Activated CD4-positive, alpha-beta T cell treated with anti-CD3 and anti-CD28 coated beads for 36 hours (primary cell): ENCODE measurements around the gene OBI1. TPM values are rescaled to one million over a fixed set of nuclear protein-coding genes. Genes with fewer than 3 reads are reported as not detected.

Source experiments
- ATAC-seq: fragments of 200-7000 bp; cut with Tn5 transposase; one replicate; pipeline ENCODE4 v1.10.0; 2021; ENCODE audit warnings: mild to moderate bottlenecking, moderate library complexity
- CTCF ChIA-PET: fragments of 350-600 bp; sonication (Branson Sonifier 250); formaldehyde crosslinking; loops from one replicate; lab custom pipeline; 2021; ENCODE audit warnings: antibody characterized with exemption; lab: Charles Lee
- POLR2A ChIA-PET: fragments of 350-600 bp; sonication (Branson Sonifier 250); formaldehyde crosslinking; loops from one replicate; lab custom pipeline; 2021; ENCODE audit warnings: antibody characterized with exemption, inconsistent platforms; lab: Charles Lee
- DNase-seq: peaks from one replicate; pipeline ENCODE4 v3.0.0-alpha.2; 2020
- H3K27ac Mint-ChIP-seq: one replicate; pipeline ENCODE4 v1.8.0; 2021; ENCODE audit warnings: mixed read lengths
- H3K27me3 Mint-ChIP-seq: one replicate; pipeline ENCODE4 v1.8.0; 2021; ENCODE audit warnings: mixed read lengths
- H3K36me3 Mint-ChIP-seq: one replicate; pipeline ENCODE4 v1.8.0; 2021; ENCODE audit warnings: low read depth, mixed read lengths
- H3K4me1 Mint-ChIP-seq: one replicate; pipeline ENCODE4 v1.8.0; 2021; ENCODE audit warnings: mixed read lengths
- H3K4me3 Mint-ChIP-seq: one replicate; pipeline ENCODE4 v1.8.0; 2021; ENCODE audit warnings: mild to moderate bottlenecking, moderate library complexity, mixed read lengths
- H3K9me3 Mint-ChIP-seq: one replicate; pipeline ENCODE4 v1.8.0; 2021; ENCODE audit warnings: low read depth, mixed read lengths
- intact Hi-C, 2 experiments: fragments of 100-400 bp; cut with DNase I in 1 of 2; cut with micrococcal nuclease in 1 of 2; formaldehyde crosslinking; loops; one replicate each; pipeline versions ENCODE4 v1.14.2 to v1.15.1; 2022 to 2024; cut with DNase I, micrococcal nuclease
- total RNA-seq, 2 experiments: library from RNA; stranded (reverse); gene quantifications; one replicate each; pipeline ENCODE4 v1.2.3, GENCODE V29; 2021

Gene OBI1
- total RNA-seq, 2 experiments from 2014 or later: 20.5 to 20.6 TPM

- no peak for ATAC-seq
- Mint-ChIP-seq H3K36me3 (peaks cover 2% of the 10 kb centered on the region), H3K27ac (no peak overlapping the region), H3K4me3 (no peak overlapping the region), H3K27me3 (no peaks in the 10 kb centered on the region), H3K9me3 (no peaks in the 10 kb centered on the region), H3K4me1 (peaks cover 16% of the 10 kb centered on the region)
- ChIA-PET POLR2A (no interaction called here), CTCF (interaction anchor here (0.6 to 1.5 kb wide), 5 partner anchors 9 to 507 kb away, joined by 3 to 5 read pairs (median 3); no protein-coding TSS in a partner anchor)
- intact Hi-C loops: no loop called here
- no peak for DNase-seq
These were observed 3.5 kb upstream of the OBI1 start for GRCh38 chr13:78662467-78662866.

- no peak for DNase-seq
- Mint-ChIP-seq H3K9me3 (no peaks in the 10 kb centered on the region), H3K4me1 (peaks cover 26% of the 10 kb centered on the region), H3K27me3 (no peaks in the 10 kb centered on the region), H3K36me3 (peaks cover 9% of the 10 kb centered on the region), H3K27ac (peak overlapping the region; percentile 97), H3K4me3 (peak overlapping the region; percentile 85)
- ATAC-seq: no peak
- ChIA-PET CTCF (interaction anchor here (0.7 kb wide), 1 partner anchor 529 kb away, joined by 3 read pairs; no protein-coding TSS in a partner anchor), POLR2A (interaction anchor here (0.6 kb wide), 1 partner anchor 855 kb away, joined by 6 read pairs; no protein-coding TSS in a partner anchor)
- intact Hi-C loops: no loop called here
These were observed 1.5 kb upstream of the OBI1 start for GRCh38 chr13:78660495-78660857.

GRCh38 chr13:78659732-78660494, 958 bp upstream of the OBI1 start:
- H3K27me3 Mint-ChIP-seq: no peaks in the 10 kb centered on the region
- ATAC-seq (peak; percentile 30), DNase-seq (peak; percentile 48)
- intact Hi-C loops: loop anchor here (1.0 to 10.0 kb wide), 8 partner anchors 55 to 1333 kb away; partner anchors contain the start of genes RBM26 (in 2 of the 2), MYCBP2 (in 1 of the 2), POU4F1 (in 1 of the 2) and SLAIN1 (in 1 of the 2)
- ChIA-PET POLR2A (interaction anchor here (0.6 kb wide), 1 partner anchor 856 kb away, joined by 6 read pairs; no protein-coding TSS in a partner anchor), CTCF (interaction anchor here (0.7 kb wide), 1 partner anchor 529 kb away, joined by 3 read pairs; no protein-coding TSS in a partner anchor)
- H3K4me3 Mint-ChIP-seq: peak overlapping the region; percentile 85
- H3K27ac Mint-ChIP-seq: peak overlapping the region; percentile 97
- H3K9me3 Mint-ChIP-seq: no peaks in the 10 kb centered on the region
- peaks cover 13% of the 10 kb centered on the region for H3K36me3 Mint-ChIP-seq
- H3K4me1 Mint-ChIP-seq: peaks cover 30% of the 10 kb centered on the region

GRCh38 chr13:78659450-78659730, 435 bp upstream of the OBI1 start:
- Mint-ChIP-seq H3K4me3 (peak overlapping the region; percentile 85), H3K36me3 (peaks cover 15% of the 10 kb centered on the region), H3K9me3 (no peaks in the 10 kb centered on the region), H3K27ac (peak overlapping the region; percentile 97), H3K4me1 (peaks cover 33% of the 10 kb centered on the region), H3K27me3 (no peaks in the 10 kb centered on the region)
- ChIA-PET CTCF (no interaction called here), POLR2A (no interaction called here)
- ATAC-seq (peak; percentile 7), DNase-seq (no peak)
- intact Hi-C loops: loop anchor here (1.0 to 10.0 kb wide), 8 partner anchors 55 to 1332 kb away; partner anchors contain the start of genes RBM26 (in 2 of the 2), MYCBP2 (in 1 of the 2), POU4F1 (in 1 of the 2) and SLAIN1 (in 1 of the 2)

- no peak for DNase-seq
- POLR2A ChIA-PET: no interaction called here
- intact Hi-C loops: loop anchor here (2.0 to 10.0 kb wide), 7 partner anchors 53 to 961 kb away; partner anchors contain the start of genes RBM26 (in 2 of the 2), POU4F1 (in 1 of the 2) and SLAIN1 (in 1 of the 2)
- CTCF ChIA-PET: no interaction called here
- Mint-ChIP-seq H3K36me3 (peaks cover 15% of the 10 kb centered on the region), H3K4me1 (peaks cover 35% of the 10 kb centered on the region), H3K9me3 (no peaks in the 10 kb centered on the region), H3K4me3 (peak overlapping the region; percentile 85), H3K27me3 (no peaks in the 10 kb centered on the region), H3K27ac (peak overlapping the region; percentile 97)
- ATAC-seq: no peak
These were observed 991 bp downstream of the OBI1 start for GRCh38 chr13:78657699-78658629.

GRCh38 chr13:78655906-78656305, 3.0 kb downstream of the OBI1 start:
- DNase-seq: no peak
- intact Hi-C loops: loop anchor here (5.0 to 10.0 kb wide), 4 partner anchors 536 to 959 kb away; partner anchors contain the start of genes RBM26 (in 1 of the 2) and SLAIN1 (in 1 of the 2)
- H3K4me1 Mint-ChIP-seq: peaks cover 32% of the 10 kb centered on the region
- H3K36me3 Mint-ChIP-seq: peaks cover 15% of the 10 kb centered on the region
- ChIA-PET POLR2A (no interaction called here), CTCF (interaction anchor here (0.6 kb wide), 1 partner anchor 77 kb away, joined by 3 read pairs; no protein-coding TSS in a partner anchor)
- H3K4me3 Mint-ChIP-seq: no peak overlapping the region
- H3K27me3 Mint-ChIP-seq: no peaks in the 10 kb centered on the region
- no peaks in the 10 kb centered on the region for H3K9me3 Mint-ChIP-seq
- no peak overlapping the region for H3K27ac Mint-ChIP-seq
- no peak for ATAC-seq

- POLR2A ChIA-PET: no interaction called here
- peaks cover 15% of the 10 kb centered on the region for H3K36me3 Mint-ChIP-seq
- peaks cover 27% of the 10 kb centered on the region for H3K4me1 Mint-ChIP-seq
- H3K9me3 Mint-ChIP-seq: no peaks in the 10 kb centered on the region
- H3K27me3 Mint-ChIP-seq: no peaks in the 10 kb centered on the region
- CTCF ChIA-PET: interaction anchor here (0.6 kb wide), 3 partner anchors 48 to 876 kb away, joined by 3 to 4 read pairs (median 3); no protein-coding TSS in a partner anchor
- DNase-seq (no peak), ATAC-seq (no peak)
- intact Hi-C loops: loop anchor here (5.0 to 10.0 kb wide), 4 partner anchors 537 to 958 kb away; partner anchors contain the start of genes RBM26 (in 1 of the 2) and SLAIN1 (in 1 of the 2)
- no peak overlapping the region for H3K4me3 Mint-ChIP-seq
- no peak overlapping the region for H3K27ac Mint-ChIP-seq
These were observed 3.9 kb downstream of the OBI1 start for GRCh38 chr13:78655007-78655406.

GRCh38 chr13:78652651-78653050, 6.3 kb downstream of the OBI1 start:
- ChIA-PET POLR2A (no interaction called here), CTCF (interaction anchor here (0.6 to 1.5 kb wide), 2 partner anchors 10 to 90 kb away, joined by 3 read pairs; no protein-coding TSS in a partner anchor)
- intact Hi-C loops: loop anchor here in 1 of 2 experiments (10.0 kb wide), 1 partner anchor 752 kb away; the partner anchor contains the start of gene RBM26
- Mint-ChIP-seq H3K4me3 (no peak overlapping the region), H3K9me3 (no peaks in the 10 kb centered on the region), H3K27me3 (no peaks in the 10 kb centered on the region), H3K36me3 (peaks cover 12% of the 10 kb centered on the region), H3K27ac (no peak overlapping the region), H3K4me1 (peaks cover 22% of the 10 kb centered on the region)
- ATAC-seq (no peak), DNase-seq (no peak)

GRCh38 chr13:78650717-78651083, 8.3 kb downstream of the OBI1 start:
- no peak for DNase-seq
- intact Hi-C loops: loop anchor here in 1 of 2 experiments (10.0 kb wide), 1 partner anchor 754 kb away; the partner anchor contains the start of gene RBM26
- ATAC-seq: peak; percentile 80
- ChIA-PET POLR2A (no interaction called here), CTCF (no interaction called here)
- Mint-ChIP-seq H3K27ac (no peak overlapping the region), H3K4me1 (peaks cover 17% of the 10 kb centered on the region), H3K4me3 (no peak overlapping the region), H3K9me3 (no peaks in the 10 kb centered on the region), H3K27me3 (no peaks in the 10 kb centered on the region), H3K36me3 (peaks cover 10% of the 10 kb centered on the region)

GRCh38 chr13:78649997-78650716, 8.8 kb downstream of the OBI1 start:
- no peak overlapping the region for H3K27ac Mint-ChIP-seq
- H3K4me3 Mint-ChIP-seq: no peak overlapping the region
- H3K36me3 Mint-ChIP-seq: peaks cover 7% of the 10 kb centered on the region
- H3K27me3 Mint-ChIP-seq: no peaks in the 10 kb centered on the region
- POLR2A ChIA-PET: no interaction called here
- H3K4me1 Mint-ChIP-seq: peaks cover 12% of the 10 kb centered on the region
- ATAC-seq: no peak
- DNase-seq: no peak
- intact Hi-C loops: loop anchor here in 1 of 2 experiments (10.0 kb wide), 1 partner anchor 755 kb away; the partner anchor contains the start of gene RBM26
- CTCF ChIA-PET: no interaction called here
- H3K9me3 Mint-ChIP-seq: no peaks in the 10 kb centered on the region
